Transverse colon (tissue), 4 donors: ENCODE data around the gene LRRC4C.

ENCODE experiments used
- CTCF ChIP-seq, 5 experiments: fragments of 200-600 bp in 3 of 5; fragments of 450-650 bp in 2 of 5; sonication (generic) in 3 of 5; IDR thresholded peaks; 1 replicate in 2 of 5; 2 replicates in 3 of 5; pipeline ENCODE4 v1.5.1; 2016 to 2017; ENCODE audit warnings: antibody characterized with exemption in 5 of 5, inconsistent platforms in 3 of 5, mild to moderate bottlenecking in 2 of 5, moderate library complexity in 1 of 5
- POLR2A ChIP-seq: fragments of 450-650 bp; IDR thresholded peaks from one replicate; pipeline ENCODE4 v1.6.1; 2016; ENCODE audit warnings: antibody characterized with exemption, mild to moderate bottlenecking, moderate library complexity
- POLR2AphosphoS5 ChIP-seq, 3 donors: sonication (generic); formaldehyde crosslinking; IDR thresholded peaks; one replicate each; pipeline ENCODE4 v1.6.1; 2016; ENCODE audit warnings: antibody characterized with exemption in 3 of 3

- TF ChIP-seq CTCF (IDR thresholded peaks at IDR 0.05) (no peak), POLR2A (no peak), POLR2AphosphoS5 (IDR thresholded peaks at IDR 0.05) (no peak)
Observed at GRCh38 chr11:40252236-40252635, 1207.2 kb downstream of the LRRC4C start.
